Esophagus squamous epithelium (tissue), 5 donors: Measurements from ENCODE around the gene PRRG3. TPM values are rescaled to one million over a fixed set of nuclear protein-coding genes. Genes with fewer than 3 reads are reported as not detected.

Experiments
- DNase-seq: peaks from one replicate; lab custom pipeline; 2025; lab: John Stamatoyannopoulos, UW
- H3K27ac ChIP-seq, 4 donors: fragments of 200-600 bp; sonication (generic); one replicate each; pipeline ENCODE4 v1.5.1; 2016 to 2019; ENCODE audit warnings: mild to moderate bottlenecking in 1 of 4
- H3K27me3 ChIP-seq, 4 donors: fragments of 200-600 bp; sonication (generic); 1 replicate in 3 of 4; 2 replicates in 1 of 4; pipeline versions ENCODE4 v1.5.1 to v1.6.0; 2017 to 2021; ENCODE audit warnings: antibody characterized with exemption in 1 of 4
- H3K36me3 ChIP-seq, 3 donors: fragments of 200-600 bp; sonication (generic); one replicate each; pipeline ENCODE4 v1.5.1; 2016 to 2019
- H3K4me1 ChIP-seq, 3 donors: fragments of 200-600 bp; sonication (generic); one replicate each; pipeline ENCODE4 v1.5.1; 2017 to 2019
- H3K4me3 ChIP-seq, 4 donors: fragments of 200-600 bp; sonication (generic); 1 replicate in 3 of 4; 2 replicates in 1 of 4; pipeline ENCODE4 v1.5.1; 2016 to 2019; ENCODE audit warnings: mild to moderate bottlenecking in 2 of 4, moderate library complexity in 1 of 4
- H3K9me3 ChIP-seq, 3 donors: fragments of 200-600 bp; sonication (generic); one replicate each; pipeline ENCODE4 v1.5.1; 2016 to 2019
- POLR2A ChIP-seq, 4 donors: fragments of 450-650 bp; IDR thresholded peaks; one replicate each; pipeline ENCODE4 v1.6.1; 2017; ENCODE audit warnings: antibody characterized with exemption in 4 of 4, mild to moderate bottlenecking in 4 of 4, moderate library complexity in 3 of 4
- WGBS, 2 donors: methylation state at CpG; one replicate each; pipeline ENCODE4 v1.1.5; 2018; 5-methylcytosine and 5-hydroxymethylcytosine counted together
- intact Hi-C: fragments of 100-400 bp; cut with DNase I; formaldehyde crosslinking; loops from one replicate; pipeline ENCODE4 v1.15.0; 2022
- total RNA-seq, 4 donors: library from RNA; depleted of rRNA; stranded (reverse); fragments of >200 nt; gene quantifications; one replicate each; pipeline ENCODE4 v1.1.0, GENCODE V29; 2016
- TF ChIP-seq, protein P1 (sequence below), 6 experiments: fragments of 450-650 bp in 4 of 6; fragments of 200-600 bp in 2 of 6; sonication (generic) in 2 of 6; IDR thresholded peaks; one replicate each; pipeline ENCODE4 v1.5.1; 2016 to 2019; ENCODE audit warnings: antibody characterized with exemption in 6 of 6, mild to moderate bottlenecking in 4 of 6, moderate library complexity in 4 of 6
- donor health status: DM: yes; HTN: yes; CAD: no.

Gene PRRG3
- total RNA-seq, 4 donors from 2014 or later: 0.15 to 1.1 (median 0.41) TPM; not detected in 1

DNA sequence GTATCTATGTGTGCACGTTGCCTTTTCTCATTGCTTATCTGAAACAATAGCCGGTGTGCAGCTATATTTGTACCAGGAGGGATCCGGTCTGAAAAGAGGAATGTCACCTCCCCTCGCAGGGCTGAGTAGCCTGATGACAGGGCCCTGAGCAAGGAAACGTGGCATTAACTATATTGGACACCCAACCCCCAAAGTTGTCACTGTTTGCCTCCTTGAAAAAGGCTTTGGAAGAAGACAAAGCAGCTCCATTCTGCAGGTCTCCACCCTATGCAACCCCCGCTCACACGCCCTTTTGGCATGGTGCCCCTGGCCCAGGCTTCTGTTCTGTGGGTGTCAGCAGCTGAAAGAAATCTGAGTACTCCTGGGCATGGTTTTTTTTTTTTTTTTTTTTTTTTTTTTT lies 8.2 kb downstream of the PRRG3 start:
- DNase-seq: no peak
- intact Hi-C loops: no loop called here
- Histone ChIP-seq H3K4me1 (no peaks in the 10 kb centered on the region), H3K4me3 (no peak overlapping the region), H3K9me3 (no peaks in the 10 kb centered on the region), H3K36me3 (no peaks in the 10 kb centered on the region), H3K27ac (no peak overlapping the region), H3K27me3 (no peaks in the 10 kb centered on the region)
- TF ChIP-seq, protein P1, sequence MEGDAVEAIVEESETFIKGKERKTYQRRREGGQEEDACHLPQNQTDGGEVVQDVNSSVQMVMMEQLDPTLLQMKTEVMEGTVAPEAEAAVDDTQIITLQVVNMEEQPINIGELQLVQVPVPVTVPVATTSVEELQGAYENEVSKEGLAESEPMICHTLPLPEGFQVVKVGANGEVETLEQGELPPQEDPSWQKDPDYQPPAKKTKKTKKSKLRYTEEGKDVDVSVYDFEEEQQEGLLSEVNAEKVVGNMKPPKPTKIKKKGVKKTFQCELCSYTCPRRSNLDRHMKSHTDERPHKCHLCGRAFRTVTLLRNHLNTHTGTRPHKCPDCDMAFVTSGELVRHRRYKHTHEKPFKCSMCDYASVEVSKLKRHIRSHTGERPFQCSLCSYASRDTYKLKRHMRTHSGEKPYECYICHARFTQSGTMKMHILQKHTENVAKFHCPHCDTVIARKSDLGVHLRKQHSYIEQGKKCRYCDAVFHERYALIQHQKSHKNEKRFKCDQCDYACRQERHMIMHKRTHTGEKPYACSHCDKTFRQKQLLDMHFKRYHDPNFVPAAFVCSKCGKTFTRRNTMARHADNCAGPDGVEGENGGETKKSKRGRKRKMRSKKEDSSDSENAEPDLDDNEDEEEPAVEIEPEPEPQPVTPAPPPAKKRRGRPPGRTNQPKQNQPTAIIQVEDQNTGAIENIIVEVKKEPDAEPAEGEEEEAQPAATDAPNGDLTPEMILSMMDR (IDR thresholded peaks at IDR 0.05): no peak
- no peak for TF ChIP-seq POLR2A (IDR thresholded peaks at IDR 0.05)
- 0 to 29% methylated on average over 3 to 7 of the region's 7 CpGs for WGBS, 2 donors

DNA sequence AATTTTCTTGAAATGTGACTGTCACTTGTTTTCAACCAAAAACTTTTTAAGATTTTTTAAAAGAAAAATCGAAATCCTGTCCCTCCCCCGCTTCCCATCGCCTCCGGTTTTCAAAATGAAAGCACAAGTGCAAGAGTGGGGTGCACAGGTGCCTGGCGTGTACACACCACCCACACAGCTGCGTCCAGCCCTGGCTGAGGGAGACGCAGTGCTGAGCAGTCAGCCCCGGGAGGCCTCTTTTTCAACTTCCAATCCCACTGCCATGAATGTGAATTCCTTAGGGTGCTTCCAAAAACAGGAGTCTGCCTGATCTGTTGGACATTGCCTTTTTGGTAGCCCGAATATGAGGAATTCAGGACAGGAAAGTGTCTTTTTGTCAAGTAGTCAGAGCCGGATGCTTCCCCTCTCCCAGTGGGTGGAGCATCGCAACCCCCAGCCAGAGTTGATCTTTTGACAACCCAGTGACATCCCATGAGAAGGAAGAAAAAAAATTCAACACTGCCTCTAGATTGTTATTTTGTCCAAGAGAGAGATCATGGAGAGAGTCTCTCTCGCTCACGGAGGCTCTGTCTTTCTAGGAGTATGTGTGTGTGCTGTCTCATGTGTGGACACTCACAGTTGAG lies 8.9 kb downstream of the PRRG3 start:
- Histone ChIP-seq H3K4me1 (no peaks in the 10 kb centered on the region), H3K9me3 (no peaks in the 10 kb centered on the region), H3K4me3 (peak overlapping the region in 1 of 4 donors; percentile 32), H3K27me3 (no peaks in the 10 kb centered on the region), H3K27ac (no peak overlapping the region), H3K36me3 (no peaks in the 10 kb centered on the region)
- intact Hi-C loops: no loop called here
- TF ChIP-seq, protein P1 (IDR thresholded peaks at IDR 0.05): no peak
- TF ChIP-seq POLR2A (IDR thresholded peaks at IDR 0.05): no peak
- DNase-seq: no peak
- 35 to 50% methylated on average over 13 of the region's 13 CpGs for WGBS, 2 donors

DNA sequence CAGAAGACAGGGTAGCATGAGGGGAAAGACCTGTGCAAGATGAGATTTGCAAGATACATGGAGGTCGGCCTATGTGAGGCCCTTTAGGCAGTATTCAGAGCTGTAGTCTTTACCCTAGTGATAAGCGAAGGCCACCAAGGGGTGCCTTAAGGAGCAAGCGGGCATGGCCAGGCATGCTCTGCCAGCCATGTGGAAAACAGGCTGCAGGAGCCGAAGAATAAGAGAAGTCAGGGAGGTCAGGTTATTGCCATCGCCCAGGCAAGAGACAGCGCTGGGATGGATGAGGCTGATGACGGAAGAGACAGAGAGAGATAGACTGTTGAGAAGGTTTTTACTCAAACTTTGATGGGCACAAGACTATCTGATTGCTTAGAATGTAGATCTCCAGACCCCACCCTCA lies 13.6 kb downstream of the PRRG3 start:
- no peak overlapping the region for H3K27ac ChIP-seq
- intact Hi-C loops: no loop called here
- H3K9me3 ChIP-seq: no peaks in the 10 kb centered on the region
- H3K36me3 ChIP-seq: no peaks in the 10 kb centered on the region
- no peaks in the 10 kb centered on the region for H3K27me3 ChIP-seq
- DNase-seq: no peak
- 74 to 79% methylated on average over 6 to 7 of the region's 7 CpGs for WGBS, 2 donors
- no peak overlapping the region for H3K4me3 ChIP-seq
- no peaks in the 10 kb centered on the region for H3K4me1 ChIP-seq
- TF ChIP-seq, protein P1 (IDR thresholded peaks at IDR 0.05): no peak
- no peak for TF ChIP-seq POLR2A (IDR thresholded peaks at IDR 0.05)

DNA sequence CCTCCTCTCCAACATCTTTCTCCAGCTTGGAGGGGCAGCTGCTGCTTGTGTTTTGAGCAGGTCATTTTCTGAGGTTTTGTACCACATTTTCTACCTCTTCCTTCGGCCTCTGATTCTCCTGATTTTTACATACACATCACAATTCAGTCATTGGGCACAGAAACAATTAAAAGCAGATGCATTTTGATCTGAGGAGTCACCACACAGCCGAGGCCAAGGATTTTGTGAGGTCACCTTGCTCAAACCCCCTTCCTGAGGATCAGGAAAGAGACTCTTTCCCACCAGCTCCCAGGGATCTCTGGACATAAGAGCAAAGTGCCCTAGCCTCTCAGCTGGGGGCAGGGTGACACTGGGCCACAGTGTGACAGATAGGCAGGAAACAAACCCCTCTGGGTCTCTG lies 15.2 kb downstream of the PRRG3 start:
- DNase-seq: no peak

DNA sequence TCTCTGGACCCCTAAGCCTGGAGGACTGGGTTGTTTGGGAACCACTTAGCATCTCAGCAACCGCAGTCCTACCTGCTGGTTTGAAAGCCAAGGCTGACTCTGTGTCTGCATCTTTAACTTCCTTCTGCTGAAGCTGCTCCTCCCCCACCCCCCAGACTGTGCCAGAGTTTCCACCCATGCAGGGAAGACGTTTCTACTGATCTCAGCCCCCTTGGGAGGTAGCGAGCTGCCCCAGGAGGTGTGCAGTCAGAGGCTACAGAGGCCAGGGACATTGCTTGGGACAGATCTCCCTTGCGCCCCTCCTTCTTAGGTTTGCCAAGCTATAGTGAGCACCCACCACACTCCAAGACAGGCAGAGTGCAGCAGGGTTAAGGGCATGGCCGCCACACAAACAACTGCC lies 15.9 kb downstream of the PRRG3 start:
- H3K27ac ChIP-seq: no peak overlapping the region
- no peak for DNase-seq
- WGBS, 2 donors: 67% methylated on average over 3 of the region's 5 CpGs; no CpG with 5 or more reads in 1 of the 2 donors

More for the DNA sequence above, 15.2 kb downstream of the PRRG3 start:
- intact Hi-C loops: no loop called here
- Histone ChIP-seq H3K27ac (no peak overlapping the region), H3K4me3 (no peak overlapping the region), H3K27me3 (no peaks in the 10 kb centered on the region), H3K36me3 (no peaks in the 10 kb centered on the region), H3K4me1 (no peaks in the 10 kb centered on the region), H3K9me3 (no peaks in the 10 kb centered on the region)
- TF ChIP-seq, protein P1 (IDR thresholded peaks at IDR 0.05): no peak
- no peak for TF ChIP-seq POLR2A (IDR thresholded peaks at IDR 0.05)
- WGBS, 2 donors: 38 to 83% methylated on average over 1 to 2 of the region's 2 CpGs

More for the DNA sequence above, 15.9 kb downstream of the PRRG3 start:
- Histone ChIP-seq H3K36me3 (no peaks in the 10 kb centered on the region), H3K4me3 (no peak overlapping the region), H3K4me1 (no peaks in the 10 kb centered on the region), H3K9me3 (no peaks in the 10 kb centered on the region), H3K27me3 (no peaks in the 10 kb centered on the region)
- intact Hi-C loops: no loop called here
- TF ChIP-seq, protein P1 (IDR thresholded peaks at IDR 0.05): no peak
- TF ChIP-seq POLR2A (IDR thresholded peaks at IDR 0.05): no peak
